ENCODE results near the gene DHRS7C.
"Not testable (repeated sequence)": the region's sequence is repeated elsewhere in the genome, so short reads cannot be mapped to it uniquely, and the experiment has no call there.

Gene DHRS7C

GRCh38 chr17:9809409-9809808 is 18.0 kb upstream of the DHRS7C start:
- DNase-seq = no peak

- no peak for DNase-seq
These were observed 15.3 kb upstream of the DHRS7C start for GRCh38 chr17:9806699-9807098.

- DNase-seq = no peak
These were observed 14.4 kb upstream of the DHRS7C start for GRCh38 chr17:9805769-9806168.

GRCh38 chr17:9802697-9803096 is 11.3 kb upstream of the DHRS7C start:
- no peak for DNase-seq

GRCh38 chr17:9802294-9802693 is 10.9 kb upstream of the DHRS7C start:
- no peak for DNase-seq

GRCh38 chr17:9801505-9801904 is 10.1 kb upstream of the DHRS7C start:
- no peak for DNase-seq

- no peak for DNase-seq
These were observed 7.3 kb upstream of the DHRS7C start for GRCh38 chr17:9798724-9799123.

GRCh38 chr17:9798008-9798407 is 6.6 kb upstream of the DHRS7C start:
- DNase-seq = no peak

GRCh38 chr17:9792181-9792840 is 919 bp upstream of the DHRS7C start:
- DNase-seq = no peak

GRCh38 chr17:9790316-9790715 is 1.1 kb downstream of the DHRS7C start:
- DNase-seq = no peak

- no peak for DNase-seq
These were observed 2.8 kb downstream of the DHRS7C start for GRCh38 chr17:9788601-9789000.

- DNase-seq = no peak
These were observed 6.8 kb downstream of the DHRS7C start for GRCh38 chr17:9784544-9784943.

GRCh38 chr17:9783465-9783864 is 7.9 kb downstream of the DHRS7C start:
- not testable (repeated sequence) for DNase-seq

GRCh38 chr17:9783050-9783449 is 8.3 kb downstream of the DHRS7C start:
- no peak for DNase-seq

- no peak for DNase-seq
These were observed 10.8 kb downstream of the DHRS7C start for GRCh38 chr17:9780552-9780951.

- DNase-seq = no peak
These were observed 14.5 kb downstream of the DHRS7C start for GRCh38 chr17:9776911-9777310.

- no peak for DNase-seq
These were observed 18.7 kb downstream of the DHRS7C start for GRCh38 chr17:9772658-9773057.

GRCh38 chr17:9771465-9771864 is 19.9 kb downstream of the DHRS7C start:
- no peak for DNase-seq

GRCh38 chr17:9769036-9769695 is 22.2 kb downstream of the DHRS7C start:
- no peak for DNase-seq

- DNase-seq = peak in 1 of 2 donors; percentile 29
These were observed 22.9 kb downstream of the DHRS7C start for GRCh38 chr17:9768381-9768934.

GRCh38 chr17:9767432-9767991 is 23.9 kb downstream of the DHRS7C start:
- DNase-seq = no peak

GRCh38 chr17:9766970-9767369 is 24.4 kb downstream of the DHRS7C start:
- DNase-seq = no peak

GRCh38 chr17:9765322-9765721 is 26.1 kb downstream of the DHRS7C start:
- no peak for DNase-seq

- DNase-seq = no peak
These were observed 27.7 kb downstream of the DHRS7C start for GRCh38 chr17:9763643-9764042.

All from CD4-positive, alpha-beta T cell treated with Interleukin-4 for 1 hour (primary cell).